KMS-11 (cell line): ENCODE data around the gene CIAO2B.

Experiments
- H2AFZ ChIP-seq: fragments of 200-600 bp; sonication (generic); 2 replicates; pipeline ENCODE4 v1.6.1; 2016; ENCODE audit warnings: antibody characterized with exemption, mixed run types, low read depth
- H3K27ac ChIP-seq: fragments of 200-600 bp; sonication (generic); 2 replicates; pipeline ENCODE4 v1.6.1; 2016; ENCODE audit warnings: mild to moderate bottlenecking, mixed run types
- H3K27me3 ChIP-seq: fragments of 200-600 bp; sonication (generic); 2 replicates; pipeline ENCODE4 v1.6.1; 2017; ENCODE audit warnings: mild to moderate bottlenecking, low read depth, mixed run types, moderate library complexity; ENCODE audit not compliant: insufficient read depth
- H3K36me3 ChIP-seq: fragments of 200-600 bp; sonication (generic); 2 replicates; pipeline ENCODE4 v1.6.1; 2017; ENCODE audit warnings: mild to moderate bottlenecking, mixed run types; ENCODE audit not compliant: insufficient read depth
- H3K4me1 ChIP-seq: fragments of 200-600 bp; sonication (generic); 2 replicates; pipeline ENCODE4 v1.6.1; 2016; ENCODE audit warnings: mild to moderate bottlenecking, low read depth, mixed run types; ENCODE audit not compliant: poor library complexity, severe bottlenecking
- H3K4me2 ChIP-seq: fragments of 200-600 bp; sonication (generic); 2 replicates; pipeline ENCODE4 v1.7.0; 2016; ENCODE audit warnings: mild to moderate bottlenecking, mixed run types
- H3K4me3 ChIP-seq: fragments of 200-600 bp; sonication (generic); IDR thresholded peaks from 2 replicates; pipeline ENCODE4 v1.6.1; 2017; ENCODE audit warnings: low read depth, low read length, mixed read lengths; ENCODE audit not compliant: insufficient read depth
- H3K79me2 ChIP-seq: fragments of 200-600 bp; sonication (generic); 2 replicates; pipeline ENCODE4 v1.6.1; 2016; ENCODE audit warnings: low read depth, mixed run types; ENCODE audit not compliant: insufficient read depth
- H3K9ac ChIP-seq: fragments of 200-600 bp; sonication (generic); 2 replicates; pipeline ENCODE4 v1.6.1; 2016; ENCODE audit warnings: mild to moderate bottlenecking, mixed run types
- H4K20me1 ChIP-seq: fragments of 200-600 bp; sonication (generic); 2 replicates; pipeline ENCODE4 v1.6.1; 2016; ENCODE audit warnings: mild to moderate bottlenecking, mixed run types; ENCODE audit not compliant: insufficient read depth
- CTCF ChIP-seq: fragments of 200-600 bp; sonication (generic); conservative IDR thresholded peaks from 2 replicates; pipeline ENCODE4 v1.6.1; 2017; ENCODE audit warnings: low read depth, mild to moderate bottlenecking, antibody characterized with exemption, low read length, moderate library complexity, mixed read lengths

The CIAO2B gene

DNA sequence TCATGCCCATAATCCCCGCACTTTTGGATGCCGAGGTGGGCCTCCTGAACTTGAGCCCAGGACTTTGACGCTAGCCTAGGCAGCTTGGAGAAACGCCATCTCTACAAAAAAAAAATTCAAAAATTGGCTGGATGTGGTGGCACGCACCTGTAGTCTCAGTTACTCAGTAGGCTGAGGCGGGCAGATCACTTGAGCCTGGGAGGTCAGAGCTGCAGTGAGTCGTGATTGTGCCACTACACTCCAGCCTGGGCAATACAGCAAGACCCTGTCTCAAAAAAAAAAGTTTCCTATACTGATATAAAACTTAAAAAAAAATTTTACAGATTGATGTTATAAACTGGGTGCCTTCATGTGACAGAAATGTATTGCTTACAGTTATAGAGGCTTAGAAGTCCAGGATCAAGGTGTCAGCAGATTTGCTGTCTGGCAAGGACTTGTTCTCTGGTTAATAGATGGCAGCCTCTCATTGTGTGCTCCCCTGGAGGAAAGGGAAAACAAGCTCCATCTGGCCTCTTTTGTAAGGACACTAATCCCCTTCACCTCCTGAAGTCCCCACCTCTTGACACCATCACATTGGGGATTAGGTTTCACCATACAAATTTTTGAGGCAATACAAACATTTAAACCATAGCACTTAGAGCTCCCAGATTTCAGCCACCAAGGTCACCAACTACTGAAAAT, 18.4 kb upstream of the CIAO2B start:
- Histone ChIP-seq H3K9ac (no peak overlapping the region), H3K27ac (no peak overlapping the region), H3K27me3 (no peaks in the 10 kb centered on the region), H4K20me1 (no peaks in the 10 kb centered on the region), H2AFZ (no peak overlapping the region), H3K4me1 (peaks cover 2% of the 10 kb centered on the region), H3K79me2 (no peaks in the 10 kb centered on the region), H3K36me3 (no peaks in the 10 kb centered on the region), H3K4me3 (no peak overlapping the region), H3K4me2 (no peak overlapping the region)
- TF ChIP-seq CTCF, result no peak

GRCh38 chr16:66950971-66951790, 17.0 kb upstream of the CIAO2B start:
- Histone ChIP-seq H3K27me3 (no peaks in the 10 kb centered on the region), H3K4me2 (no peak overlapping the region), H3K4me1 (peaks cover 3% of the 10 kb centered on the region), H2AFZ (no peak overlapping the region), H3K4me3 (no peak overlapping the region), H3K27ac (no peak overlapping the region), H3K79me2 (no peaks in the 10 kb centered on the region), H4K20me1 (no peaks in the 10 kb centered on the region), H3K36me3 (no peaks in the 10 kb centered on the region), H3K9ac (no peak overlapping the region)
- no peak for TF ChIP-seq CTCF

- Histone ChIP-seq H3K27me3 (no peaks in the 10 kb centered on the region), H3K4me2 (no peak overlapping the region), H3K4me3 (no peak overlapping the region), H3K4me1 (peaks cover 3% of the 10 kb centered on the region), H3K36me3 (no peaks in the 10 kb centered on the region), H3K27ac (no peak overlapping the region), H3K9ac (no peak overlapping the region), H2AFZ (no peak overlapping the region), H3K79me2 (no peaks in the 10 kb centered on the region), H4K20me1 (no peaks in the 10 kb centered on the region)
- TF ChIP-seq CTCF, result no peak
Observed at GRCh38 chr16:66950437-66950836, 16.2 kb upstream of the CIAO2B start.

GRCh38 chr16:66949472-66949871, 15.3 kb upstream of the CIAO2B start:
- no peak for TF ChIP-seq CTCF
- no peak overlapping the region for H3K9ac ChIP-seq
- H3K27me3 ChIP-seq, result no peaks in the 10 kb centered on the region
- no peaks in the 10 kb centered on the region for H4K20me1 ChIP-seq
- H3K4me3 ChIP-seq, result no peak overlapping the region
- H3K79me2 ChIP-seq, result no peaks in the 10 kb centered on the region
- peaks cover 3% of the 10 kb centered on the region for H3K4me1 ChIP-seq
- no peak overlapping the region for H3K4me2 ChIP-seq
- H3K36me3 ChIP-seq, result no peaks in the 10 kb centered on the region
- H3K27ac ChIP-seq, result no peak overlapping the region
- no peak overlapping the region for H2AFZ ChIP-seq
